DMS53 treated with DMSO at 0.1 percent for 48 hours (cell line): ENCODE measurements around the gene CEP170B.
"Not testable (repeated sequence)": the region's sequence is repeated elsewhere in the genome, so short reads cannot be mapped to it uniquely, and the experiment has no call there.

Source experiments
- DNase-seq: peaks from one replicate; lab custom pipeline; 2025; ENCODE audit not compliant: unreplicated experiment; lab: John Stamatoyannopoulos, UW

CEP170B gene

DNA sequence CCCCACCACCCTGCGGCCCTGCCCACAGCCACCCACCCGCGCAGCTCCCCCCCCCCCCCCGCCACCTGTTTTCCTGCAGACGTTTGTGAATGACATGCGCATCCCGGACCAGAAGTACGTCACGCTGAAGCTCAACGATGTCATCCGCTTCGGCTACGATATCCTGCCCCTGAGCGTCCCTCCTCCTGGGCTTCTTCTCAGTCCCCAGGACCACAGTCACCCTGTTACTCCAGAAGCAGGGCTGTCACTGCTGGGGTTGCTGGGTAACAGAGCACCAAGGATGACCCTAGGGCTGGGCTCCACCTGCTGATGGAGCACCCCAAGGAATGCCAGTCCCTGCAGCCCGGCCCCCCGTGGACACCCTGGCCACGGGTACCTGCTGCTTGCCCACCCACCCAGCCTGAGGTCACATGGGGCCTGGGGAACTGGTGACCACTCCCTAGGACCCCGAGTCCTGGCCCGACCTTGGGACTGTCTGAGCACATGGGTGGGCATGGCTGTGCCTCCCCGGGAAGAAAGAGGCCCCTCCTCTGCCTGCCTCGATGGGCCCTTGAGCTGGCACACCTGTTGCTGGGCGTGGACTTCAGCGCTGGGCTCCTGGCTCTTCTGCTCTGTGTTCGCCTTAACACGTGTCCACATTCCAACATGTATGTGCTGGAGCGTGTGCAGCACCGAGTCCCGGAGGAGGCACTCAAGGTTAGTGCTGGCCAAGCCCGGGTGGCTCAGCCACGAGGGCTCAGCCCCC, 12.9 kb downstream of the CEP170B start:
- no peak for DNase-seq

DNA sequence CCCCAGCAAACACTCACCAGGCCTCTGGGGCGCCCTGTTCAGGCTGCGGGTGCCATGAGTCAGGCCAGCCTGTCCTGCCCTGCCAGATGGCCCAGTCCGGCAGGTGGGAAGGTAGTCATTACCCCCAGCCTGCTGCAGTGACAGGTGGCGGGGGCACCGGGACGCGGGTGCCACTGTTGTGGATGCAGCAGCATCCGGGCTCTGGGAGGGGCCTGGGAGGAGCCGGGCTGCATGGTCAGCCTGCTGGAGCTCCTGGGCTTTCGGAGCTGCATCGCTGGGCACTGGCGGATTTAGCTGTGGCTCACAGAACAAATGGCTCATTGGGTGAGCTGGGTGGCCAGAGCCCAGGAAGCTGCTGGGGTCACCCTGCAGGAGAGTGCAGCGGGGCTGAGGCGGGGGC, 13.5 kb downstream of the CEP170B start:
- no peak for DNase-seq

DNA sequence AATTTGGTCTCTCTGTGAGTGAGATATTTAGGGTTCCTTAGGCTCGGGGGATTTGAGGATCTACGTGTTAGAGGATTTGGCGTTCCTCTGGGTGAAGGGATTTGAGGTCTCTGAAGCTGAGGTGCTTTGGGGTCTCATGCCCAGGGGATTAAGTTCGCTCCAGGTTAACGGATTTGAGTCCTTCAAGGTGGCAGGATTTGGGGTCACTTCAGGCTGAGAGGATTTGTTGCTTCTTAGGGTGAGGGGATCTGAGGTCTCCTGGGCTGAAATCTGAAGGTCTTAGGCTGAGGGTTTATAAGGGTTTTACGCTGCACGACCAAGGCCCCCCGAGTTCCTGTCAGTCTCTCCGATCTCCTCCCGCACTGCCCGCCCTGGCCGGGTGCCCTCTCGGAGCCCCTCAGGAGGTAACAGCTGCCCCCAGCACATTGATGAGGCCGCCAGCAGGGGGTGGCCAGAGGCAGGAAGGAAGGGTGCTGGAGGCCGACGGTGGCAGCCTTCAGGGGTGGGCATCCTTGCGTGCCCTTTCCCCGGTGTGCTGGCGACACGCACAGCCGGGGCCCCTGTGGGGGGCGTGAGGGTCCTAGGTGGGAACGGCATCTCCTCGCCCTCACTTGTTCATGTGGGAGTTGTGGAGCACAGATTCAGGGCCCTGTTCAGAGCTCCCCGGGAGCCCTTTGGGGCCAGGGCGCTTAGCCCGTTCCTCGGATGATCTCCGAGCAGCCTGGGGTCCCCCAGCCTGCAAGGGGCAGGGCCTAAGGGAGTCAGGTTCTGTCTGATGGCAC, 14.3 kb downstream of the CEP170B start:
- DNase-seq: no peak

DNA sequence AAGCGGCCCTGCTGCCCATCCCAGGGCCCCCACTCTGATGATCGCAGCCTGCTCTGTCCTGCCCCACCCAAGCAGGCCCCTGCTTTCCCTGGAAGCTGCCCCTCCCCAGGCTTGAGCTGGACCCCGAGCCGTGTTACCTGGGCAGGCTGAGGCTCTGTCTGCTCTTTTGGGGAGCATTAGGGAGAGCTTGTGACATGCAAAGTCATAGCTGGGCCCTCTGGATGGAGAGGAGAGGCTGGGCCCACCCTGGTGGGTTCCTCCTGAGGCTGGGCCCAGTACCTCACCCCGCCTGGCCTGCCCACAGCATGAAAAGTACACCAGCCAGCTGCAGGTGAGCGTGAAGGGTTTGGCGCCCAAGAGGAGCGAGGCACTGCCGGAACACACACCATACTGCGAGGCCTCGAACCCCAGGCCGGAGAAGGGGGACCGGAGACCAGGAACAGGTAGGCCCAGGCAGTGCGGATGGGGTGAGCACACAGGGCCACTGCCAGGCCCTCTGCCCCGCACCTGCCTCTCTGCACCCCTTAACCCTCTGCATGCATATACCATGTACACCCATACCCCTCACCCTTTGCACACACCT, 15.0 kb downstream of the CEP170B start:
- no peak for DNase-seq

- no peak for DNase-seq
Observed at GRCh38 chr14:104880584-104881210, 15.6 kb downstream of the CEP170B start.

- DNase-seq: peak; percentile 68
Observed at GRCh38 chr14:104881369-104881979, 16.4 kb downstream of the CEP170B start.

- no peak for DNase-seq
Observed at GRCh38 chr14:104882325-104882973, 17.4 kb downstream of the CEP170B start.

- no peak for DNase-seq
Observed at GRCh38 chr14:104882991-104883660, 18.1 kb downstream of the CEP170B start.

DNA sequence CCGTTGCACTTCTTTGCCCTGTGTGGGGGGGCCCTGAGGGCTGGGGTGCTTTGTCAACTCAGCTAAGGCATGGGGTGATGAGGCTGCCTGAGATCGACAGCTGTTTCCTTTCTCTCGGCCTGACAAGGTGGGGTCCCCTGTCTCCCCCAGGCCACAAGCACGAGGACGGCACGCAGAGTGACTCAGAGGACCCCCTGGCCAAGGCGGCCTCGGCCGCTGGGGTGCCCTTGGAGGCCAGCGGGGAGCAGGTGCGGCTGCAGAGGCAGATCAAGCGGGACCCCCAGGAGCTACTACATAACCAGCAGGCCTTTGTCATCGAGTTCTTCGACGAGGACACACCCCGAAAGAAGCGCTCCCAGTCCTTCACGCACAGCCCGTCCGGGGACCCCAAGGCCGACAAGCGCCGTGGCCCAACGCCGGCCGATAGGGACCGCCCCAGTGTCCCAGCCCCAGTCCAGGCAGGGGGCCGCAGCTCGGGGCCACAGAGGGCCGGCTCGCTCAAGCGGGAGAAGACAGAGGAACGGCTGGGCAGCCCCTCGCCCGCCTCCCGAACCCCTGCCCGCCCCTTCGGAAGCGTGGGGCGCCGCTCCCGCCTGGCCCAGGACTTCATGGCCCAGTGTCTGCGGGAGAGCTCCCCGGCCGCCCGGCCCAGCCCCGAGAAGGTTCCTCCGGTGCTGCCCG, 18.8 kb downstream of the CEP170B start:
- no peak for DNase-seq

GRCh38 chr14:104884381-104884780, 19.3 kb downstream of the CEP170B start:
- not testable (repeated sequence) for DNase-seq

DNA sequence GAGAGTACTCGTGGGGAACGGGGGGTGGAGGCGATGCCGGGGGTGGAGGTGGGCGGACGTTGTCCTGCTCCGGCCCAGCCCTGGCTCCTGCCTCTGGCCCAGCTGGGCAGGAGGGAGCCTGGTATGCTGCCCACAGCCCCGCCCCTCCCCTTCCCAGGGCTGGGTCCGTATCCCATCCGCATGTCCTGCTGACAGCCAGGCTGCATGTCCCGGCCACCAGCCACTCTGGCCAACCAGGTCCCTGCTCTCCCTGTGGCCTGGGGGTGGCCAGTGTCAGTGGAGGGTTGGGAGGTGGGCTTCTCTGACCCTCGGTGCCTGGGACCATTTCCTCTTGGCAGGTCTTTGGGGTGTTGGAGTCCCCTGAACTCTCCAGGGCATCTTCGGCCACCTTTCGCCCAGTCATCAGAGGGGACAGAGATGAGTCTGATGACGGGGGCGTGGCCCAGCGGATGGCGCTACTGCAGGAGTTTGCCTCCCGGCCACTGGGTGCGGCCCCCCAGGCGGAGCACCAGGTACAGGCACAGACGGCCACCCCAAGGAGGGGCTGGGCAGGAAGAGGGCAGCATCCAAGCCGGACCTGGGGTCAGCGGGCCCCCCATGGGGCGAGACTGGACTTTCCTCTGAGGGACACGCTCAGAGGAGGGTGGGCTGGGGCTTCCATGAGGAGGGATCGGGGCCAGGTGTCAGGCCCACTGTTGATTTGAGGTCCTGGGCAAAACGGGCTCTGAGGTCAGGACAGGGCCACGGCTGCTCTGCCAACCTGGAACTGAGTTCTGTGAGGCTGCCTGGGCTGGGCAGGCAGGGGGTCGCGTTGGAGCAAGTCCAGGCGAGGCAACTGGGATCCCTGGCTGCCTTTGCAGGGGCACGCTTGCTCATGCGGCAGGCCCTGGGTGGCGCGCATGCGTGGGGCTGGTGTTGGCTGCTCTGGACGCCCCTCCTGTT, 20.2 kb downstream of the CEP170B start:
- DNase-seq: no peak

DNA sequence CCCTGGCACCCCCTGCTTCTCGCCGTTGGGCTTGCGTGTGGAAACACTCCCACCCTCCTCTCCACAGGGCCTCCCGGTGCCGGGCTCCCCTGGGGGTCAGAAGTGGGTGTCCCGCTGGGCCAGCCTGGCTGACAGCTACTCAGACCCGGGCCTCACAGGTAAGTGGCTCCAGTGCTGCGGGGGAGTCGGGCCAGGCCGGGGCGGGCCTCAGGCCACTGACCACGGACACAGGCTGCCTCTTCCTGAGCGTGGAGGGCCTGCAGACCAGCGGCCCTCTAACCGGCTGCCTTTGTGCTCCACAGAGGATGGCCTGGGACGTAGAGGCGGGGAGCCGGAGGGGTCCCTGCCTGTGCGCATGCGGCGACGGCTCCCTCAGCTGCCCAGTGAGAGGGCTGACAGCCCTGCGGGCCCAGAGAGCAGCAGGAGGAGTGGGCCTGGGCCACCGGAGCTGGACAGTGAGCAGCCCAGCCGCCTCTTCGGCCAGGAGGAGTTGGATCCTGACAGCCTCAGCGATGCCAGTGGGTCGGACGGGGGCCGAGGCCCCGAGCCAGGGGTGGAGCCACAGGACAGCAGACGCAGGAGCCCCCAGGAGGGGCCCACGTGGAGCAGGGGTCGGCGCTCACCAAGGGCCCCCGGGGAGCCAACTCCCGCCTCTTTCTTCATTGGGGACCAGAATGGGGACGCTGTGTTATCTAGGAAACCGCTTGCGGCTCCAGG, 21.1 kb downstream of the CEP170B start:
- DNase-seq: no peak

DNA sequence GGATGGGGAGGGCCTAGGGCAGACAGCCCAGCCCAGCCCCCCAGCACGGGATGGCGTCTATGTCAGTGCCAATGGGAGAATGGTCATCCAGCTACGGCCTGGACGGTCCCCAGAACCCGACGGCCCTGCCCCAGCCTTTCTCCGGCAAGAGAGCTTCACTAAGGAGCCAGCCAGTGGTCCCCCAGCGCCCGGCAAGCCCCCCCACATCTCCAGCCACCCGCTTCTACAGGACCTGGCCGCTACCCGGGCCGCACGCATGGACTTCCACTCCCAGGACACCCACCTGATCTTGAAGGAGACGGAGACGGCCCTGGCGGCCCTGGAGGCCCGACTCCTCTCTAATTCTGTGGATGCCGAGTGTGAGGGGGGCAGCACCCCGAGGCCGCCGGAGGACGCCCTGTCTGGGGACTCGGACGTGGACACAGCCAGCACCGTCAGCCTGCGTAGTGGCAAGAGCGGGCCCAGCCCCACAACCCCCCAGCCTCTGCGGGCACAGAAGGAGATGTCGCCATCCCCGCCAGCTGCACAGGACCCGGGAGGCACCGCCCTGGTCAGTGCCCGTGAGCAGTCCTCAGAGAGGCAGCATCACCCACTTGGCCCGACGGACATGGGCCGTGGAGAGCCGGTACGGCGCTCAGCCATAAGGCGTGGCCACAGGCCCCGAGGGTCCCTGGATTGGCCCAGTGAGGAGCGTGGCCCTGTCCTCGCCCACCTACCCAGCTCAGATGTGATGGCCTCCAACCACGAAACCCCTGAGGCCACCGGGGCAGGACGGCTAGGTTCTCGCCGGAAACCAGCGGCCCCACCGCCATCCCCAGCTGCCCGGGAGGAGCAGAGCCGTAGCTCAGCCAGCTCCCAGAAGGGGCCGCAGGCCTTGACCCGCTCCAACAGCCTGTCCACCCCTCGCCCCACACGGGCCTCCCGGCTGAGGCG, 21.9 kb downstream of the CEP170B start:
- DNase-seq: no peak

DNA sequence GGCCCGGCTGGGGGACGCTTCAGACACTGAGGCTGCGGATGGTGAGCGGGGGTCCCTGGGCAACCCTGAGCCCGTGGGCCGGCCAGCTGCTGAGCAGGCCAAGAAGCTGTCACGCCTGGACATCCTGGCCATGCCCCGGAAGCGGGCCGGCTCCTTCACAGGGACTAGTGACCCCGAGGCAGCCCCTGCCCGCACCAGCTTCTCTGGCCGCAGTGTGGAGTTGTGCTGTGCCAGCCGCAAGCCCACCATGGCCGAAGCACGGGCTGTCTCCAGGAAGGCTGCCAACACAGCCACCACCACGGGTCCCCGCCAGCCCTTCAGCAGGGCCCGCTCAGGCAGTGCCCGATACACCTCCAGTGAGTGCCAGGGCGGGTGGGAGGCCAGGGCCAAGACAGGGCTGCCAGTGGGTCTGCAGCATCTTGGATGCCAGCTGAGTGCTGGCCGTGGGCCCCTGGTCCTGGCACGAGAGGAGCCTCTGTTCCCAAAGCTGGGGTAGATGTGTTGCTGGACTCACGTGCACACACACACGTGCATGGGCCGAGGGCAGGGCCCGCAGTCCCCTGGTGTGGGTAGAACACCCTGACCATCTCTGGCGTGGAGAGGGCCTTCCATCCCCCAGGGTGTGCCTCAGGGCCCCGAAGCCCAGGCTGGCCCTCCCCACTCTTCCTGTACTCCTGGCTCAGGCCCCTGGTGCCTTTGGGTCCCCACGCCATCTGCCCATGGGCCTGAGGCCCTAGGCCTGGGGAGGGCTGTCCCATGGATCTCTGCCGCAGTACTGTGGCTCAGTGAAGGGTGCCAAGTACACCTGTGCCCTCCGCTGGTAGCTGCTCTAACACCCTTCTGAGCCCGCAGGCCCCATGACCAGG, 22.8 kb downstream of the CEP170B start:
- no peak for DNase-seq

DNA sequence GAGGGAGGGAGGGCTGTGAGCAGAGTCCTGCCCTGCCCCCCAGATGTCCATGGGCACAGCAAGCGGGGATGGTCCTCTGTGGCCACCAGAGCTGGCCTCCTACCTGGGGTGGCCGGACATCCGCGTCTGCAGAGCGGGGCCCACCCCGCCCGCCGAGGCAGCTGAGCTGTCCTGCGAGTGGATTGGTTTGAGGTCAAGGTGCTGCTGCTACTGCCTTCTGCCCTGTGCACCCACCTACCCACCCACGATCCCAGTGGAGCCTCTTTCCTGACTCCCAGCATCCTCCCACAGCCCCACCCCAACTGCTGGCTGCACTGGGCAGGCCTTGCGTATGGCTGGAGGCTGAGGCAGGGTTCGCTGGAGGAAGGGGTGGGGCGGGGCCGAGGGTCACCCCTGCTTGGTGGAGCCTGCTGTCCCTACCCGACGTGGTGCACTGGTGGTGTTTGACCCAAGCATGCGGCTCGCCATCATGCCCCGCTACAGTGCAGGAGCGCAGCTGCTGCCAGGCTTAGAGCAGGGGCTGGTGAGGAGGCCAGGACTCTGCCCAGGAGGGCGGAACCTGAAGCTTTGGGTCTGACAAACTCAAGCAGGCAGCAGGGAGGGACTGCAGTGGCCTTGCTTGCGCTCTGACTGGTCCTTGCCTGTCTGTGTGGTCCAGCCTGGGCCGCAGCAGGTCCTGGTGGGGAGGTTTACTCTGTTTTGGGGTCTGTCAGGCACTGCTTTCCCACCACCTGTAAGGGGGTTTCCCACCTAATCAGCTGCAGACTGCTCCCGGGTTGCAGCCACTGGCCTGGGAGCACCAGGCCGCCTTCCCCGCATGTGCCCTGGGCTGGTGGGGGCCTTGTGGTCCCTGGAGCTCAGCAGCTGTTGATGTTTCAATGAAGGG, 23.7 kb downstream of the CEP170B start:
- no peak for DNase-seq
